ENCODE results near the gene TMPRSS7. TPM values are rescaled to one million over a fixed set of nuclear protein-coding genes. Genes with fewer than 3 reads are reported as not detected.
A peak's percentile ranks its signal among the peaks of the same experiment; 100 is the strongest.

The TMPRSS7 gene
- total RNA-seq, 1 donor from 2014 or later, result not detected

DNA sequence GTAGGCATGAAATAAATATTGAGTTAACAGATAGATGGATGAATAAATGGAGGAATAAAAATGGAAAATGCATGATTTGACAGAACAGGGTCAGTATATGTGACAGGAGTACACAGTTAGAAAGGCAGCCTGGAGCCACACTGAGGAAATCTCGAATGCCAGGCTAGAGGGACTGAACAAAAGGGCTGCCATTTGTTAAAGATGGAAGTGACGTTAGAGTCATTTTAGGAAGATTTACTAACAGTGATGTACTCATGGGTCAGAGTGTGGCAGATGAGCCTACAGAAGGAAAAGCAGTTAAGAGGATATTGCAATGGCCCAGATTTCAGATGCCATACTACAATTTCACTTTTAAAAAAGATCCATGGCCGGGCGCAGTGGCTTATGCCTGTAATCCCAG is 7.4 kb upstream of the TMPRSS7 start:
- no peaks in the 10 kb centered on the region for H3K36me3 ChIP-seq
- H3K27ac Mint-ChIP-seq, result no peak overlapping the region
- peaks cover 13% of the 10 kb centered on the region for H3K27me3 Mint-ChIP-seq (ENCODE audit: insufficient read depth, low read depth)
- TF ChIP-seq EZH2 (IDR thresholded peaks at IDR 0.05), result no peak
- TF ChIP-seq, protein P1, sequence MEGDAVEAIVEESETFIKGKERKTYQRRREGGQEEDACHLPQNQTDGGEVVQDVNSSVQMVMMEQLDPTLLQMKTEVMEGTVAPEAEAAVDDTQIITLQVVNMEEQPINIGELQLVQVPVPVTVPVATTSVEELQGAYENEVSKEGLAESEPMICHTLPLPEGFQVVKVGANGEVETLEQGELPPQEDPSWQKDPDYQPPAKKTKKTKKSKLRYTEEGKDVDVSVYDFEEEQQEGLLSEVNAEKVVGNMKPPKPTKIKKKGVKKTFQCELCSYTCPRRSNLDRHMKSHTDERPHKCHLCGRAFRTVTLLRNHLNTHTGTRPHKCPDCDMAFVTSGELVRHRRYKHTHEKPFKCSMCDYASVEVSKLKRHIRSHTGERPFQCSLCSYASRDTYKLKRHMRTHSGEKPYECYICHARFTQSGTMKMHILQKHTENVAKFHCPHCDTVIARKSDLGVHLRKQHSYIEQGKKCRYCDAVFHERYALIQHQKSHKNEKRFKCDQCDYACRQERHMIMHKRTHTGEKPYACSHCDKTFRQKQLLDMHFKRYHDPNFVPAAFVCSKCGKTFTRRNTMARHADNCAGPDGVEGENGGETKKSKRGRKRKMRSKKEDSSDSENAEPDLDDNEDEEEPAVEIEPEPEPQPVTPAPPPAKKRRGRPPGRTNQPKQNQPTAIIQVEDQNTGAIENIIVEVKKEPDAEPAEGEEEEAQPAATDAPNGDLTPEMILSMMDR (IDR thresholded peaks at IDR 0.05), result no peak
- no peak for TF ChIP-seq EZH2phosphoT487 (IDR thresholded peaks at IDR 0.05)
- H3K4me3 Mint-ChIP-seq, result peak overlapping the region; percentile 4
- H3K4me1 Mint-ChIP-seq, result peaks cover 20% of the 10 kb centered on the region
- H3K9me3 ChIP-seq (ENCODE audit: low read depth), result no peaks in the 10 kb centered on the region
- no peak overlapping the region for H3K9ac ChIP-seq
- H3K4me3 ChIP-seq, result no peak overlapping the region
- H3K27me3 ChIP-seq, result no peaks in the 10 kb centered on the region
- no peaks in the 10 kb centered on the region for H3K4me1 ChIP-seq
- H2AFZ ChIP-seq (replicated peaks), result no peak overlapping the region
- peaks cover 7% of the 10 kb centered on the region for H3K36me3 Mint-ChIP-seq
- no peak overlapping the region for H3K27ac ChIP-seq
- DNase-seq (ENCODE audit: low spot score), result no peak
- no peaks in the 10 kb centered on the region for H4K20me1 ChIP-seq (ENCODE audit: low read depth)
- H3K9me3 Mint-ChIP-seq, result peaks cover 16% of the 10 kb centered on the region
- H3K79me2 ChIP-seq (ENCODE audit: low read depth), result no peaks in the 10 kb centered on the region
- H3K4me2 ChIP-seq, result no peak overlapping the region
- H3F3A ChIP-seq (ENCODE audit: low read depth), result no peaks in the 10 kb centered on the region

DNA sequence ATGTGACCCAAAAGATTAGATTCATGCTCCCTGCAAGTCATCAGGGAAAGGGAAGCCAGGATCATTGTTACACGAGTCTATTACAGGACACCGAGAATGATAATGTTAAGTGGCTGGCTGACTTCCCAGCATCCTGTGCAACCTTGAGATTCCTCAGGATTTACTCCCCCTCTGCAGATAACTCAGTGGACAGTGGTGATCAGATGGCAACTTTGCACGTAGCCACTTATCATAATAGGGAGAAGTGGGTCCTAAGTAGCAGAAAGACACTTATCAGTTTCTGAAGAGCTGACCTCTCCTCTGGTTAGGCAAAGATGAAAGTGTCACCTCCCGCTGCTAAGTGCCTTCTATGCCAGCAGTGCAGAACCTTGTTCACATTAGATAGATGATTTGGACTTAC is 6.7 kb upstream of the TMPRSS7 start:
- TF ChIP-seq EZH2phosphoT487 (IDR thresholded peaks at IDR 0.05) (no peak), EZH2 (IDR thresholded peaks at IDR 0.05) (no peak)
- TF ChIP-seq, protein P1 (IDR thresholded peaks at IDR 0.05), result no peak
- Histone ChIP-seq H3K36me3 (no peaks in the 10 kb centered on the region), H2AFZ (replicated peaks) (peak overlapping the region; percentile 57), H3F3A (ENCODE audit: low read depth) (no peaks in the 10 kb centered on the region), H3K9me3 (ENCODE audit: low read depth) (no peaks in the 10 kb centered on the region), H3K27ac (no peak overlapping the region), H3K79me2 (ENCODE audit: low read depth) (no peaks in the 10 kb centered on the region), H4K20me1 (ENCODE audit: low read depth) (no peaks in the 10 kb centered on the region), H3K27me3 (no peaks in the 10 kb centered on the region), H3K4me2 (no peak overlapping the region), H3K4me1 (no peaks in the 10 kb centered on the region), H3K9ac (no peak overlapping the region), H3K4me3 (no peak overlapping the region)
- H3K4me1 Mint-ChIP-seq, result peaks cover 19% of the 10 kb centered on the region
- H3K9me3 Mint-ChIP-seq, result peaks cover 20% of the 10 kb centered on the region
- no peak for DNase-seq (ENCODE audit: low spot score)
- peaks cover 7% of the 10 kb centered on the region for H3K36me3 Mint-ChIP-seq
- no peak overlapping the region for H3K27ac Mint-ChIP-seq
- no peak overlapping the region for H3K4me3 Mint-ChIP-seq
- H3K27me3 Mint-ChIP-seq (ENCODE audit: insufficient read depth, low read depth), result peaks cover 13% of the 10 kb centered on the region

DNA sequence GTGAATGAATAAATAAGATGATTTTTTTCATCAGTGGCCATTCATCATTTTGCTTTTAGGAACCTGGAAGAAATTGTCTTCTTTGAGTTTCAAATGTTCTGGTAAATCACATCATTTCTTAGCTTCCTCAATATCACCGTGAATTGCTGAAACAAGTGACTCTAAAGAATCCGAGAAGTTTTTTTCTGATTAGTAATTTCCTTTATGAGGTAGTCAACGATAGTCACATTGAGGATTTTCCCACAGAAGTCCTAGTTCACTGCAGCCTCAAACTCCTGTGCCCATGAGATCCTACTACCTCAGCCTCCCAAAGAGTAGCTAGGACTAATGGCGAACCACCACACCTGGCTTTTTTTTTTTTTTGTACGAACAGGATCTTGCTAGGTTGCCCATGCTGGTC is 3.6 kb upstream of the TMPRSS7 start:
- no peak for DNase-seq (ENCODE audit: low spot score)
- H3K36me3 ChIP-seq, result no peaks in the 10 kb centered on the region
- H3K27me3 Mint-ChIP-seq (ENCODE audit: insufficient read depth, low read depth), result peaks cover 11% of the 10 kb centered on the region
- H3K9me3 Mint-ChIP-seq, result peaks cover 10% of the 10 kb centered on the region
- H3K4me1 ChIP-seq, result no peaks in the 10 kb centered on the region
- no peaks in the 10 kb centered on the region for H3F3A ChIP-seq (ENCODE audit: low read depth)
- H3K79me2 ChIP-seq (ENCODE audit: low read depth), result no peaks in the 10 kb centered on the region
- no peak overlapping the region for H3K9ac ChIP-seq
- H3K4me2 ChIP-seq, result no peak overlapping the region
- no peaks in the 10 kb centered on the region for H3K9me3 ChIP-seq (ENCODE audit: low read depth)
- no peak overlapping the region for H3K4me3 Mint-ChIP-seq
- TF ChIP-seq, protein P1 (IDR thresholded peaks at IDR 0.05), result no peak
- no peak for TF ChIP-seq EZH2 (IDR thresholded peaks at IDR 0.05)
- TF ChIP-seq EZH2phosphoT487 (IDR thresholded peaks at IDR 0.05), result no peak
- no peaks in the 10 kb centered on the region for H4K20me1 ChIP-seq (ENCODE audit: low read depth)
- H3K27me3 ChIP-seq, result no peaks in the 10 kb centered on the region
- peaks cover 32% of the 10 kb centered on the region for H3K4me1 Mint-ChIP-seq
- H3K27ac Mint-ChIP-seq, result no peak overlapping the region
- H3K27ac ChIP-seq, result no peak overlapping the region
- no peak overlapping the region for H3K4me3 ChIP-seq
- no peak overlapping the region for H2AFZ ChIP-seq (replicated peaks)
- no peaks in the 10 kb centered on the region for H3K36me3 Mint-ChIP-seq
